Small intestine (tissue), 7 donors: ENCODE results near the gene BDH2. TPM values are rescaled to one million over a fixed set of nuclear protein-coding genes. Genes with fewer than 3 reads are reported as not detected.
A peak's percentile ranks its signal among the peaks of the same experiment; 100 is the strongest.

Experiments
- DNase-seq, 2 donors: peaks; one replicate each; pipeline versions ENCODE4 v3.0.0 to v3.0.0-alpha.2; 2013
- FAIRE-seq: peaks from 2 replicates; lab custom pipeline; 2012; peaks lifted over from hg19 to GRCh38; lab: Jason Lieb, UNC
- H3K27ac ChIP-seq, 3 donors: one replicate each; pipeline ENCODE4 v1.5.1; 2013; ENCODE audit warnings: low read length in 2 of 3, mild to moderate bottlenecking in 2 of 3, control low read depth in 1 of 3, inconsistent platforms in 1 of 3, low read depth in 1 of 3, moderate library complexity in 1 of 3
- H3K27me3 ChIP-seq, 3 donors: one replicate each; pipeline ENCODE4 v1.6.1; 2013; ENCODE audit warnings: low read length in 3 of 3, inconsistent platforms in 1 of 3; ENCODE audit not compliant: control insufficient read depth in 3 of 3, insufficient read depth in 3 of 3
- H3K36me3 ChIP-seq, 3 donors: one replicate each; pipeline ENCODE4 v1.6.1; 2013; ENCODE audit warnings: low read length in 3 of 3, inconsistent platforms in 1 of 3, low read depth in 1 of 3, mild to moderate bottlenecking in 1 of 3, moderate library complexity in 1 of 3; ENCODE audit not compliant: control insufficient read depth in 3 of 3, insufficient read depth in 2 of 3
- H3K4me1 ChIP-seq, 3 donors: one replicate each; pipeline ENCODE4 v1.6.1; 2013; ENCODE audit warnings: low read length in 2 of 3, inconsistent platforms in 1 of 3, low read depth in 1 of 3, mild to moderate bottlenecking in 1 of 3, moderate library complexity in 1 of 3; ENCODE audit not compliant: control insufficient read depth in 3 of 3, insufficient read depth in 2 of 3
- H3K4me3 ChIP-seq, 3 donors: one replicate each; pipeline ENCODE4 v1.5.1; 2013; ENCODE audit warnings: low read length in 3 of 3, control low read depth in 1 of 3, inconsistent platforms in 1 of 3, low read depth in 1 of 3, mild to moderate bottlenecking in 1 of 3, moderate library complexity in 1 of 3
- H3K9me3 ChIP-seq, 2 donors: one replicate each; pipeline ENCODE4 v1.6.1; 2013; ENCODE audit warnings: low read depth in 1 of 2, low read length in 1 of 2; ENCODE audit not compliant: control insufficient read depth in 2 of 2, insufficient read depth in 1 of 2
- WGBS, 3 donors: extraction: QIAGEN DNeasy Blood & Tissue Kit; methylation state at CpG; one replicate each; pipeline ENCODE4 v1.1.7; 2013; 5-methylcytosine and 5-hydroxymethylcytosine counted together
- polyA plus RNA-seq, 4 donors: library from polyadenylated mRNA; stranded (reverse) in 3 of 4; unstranded in 1 of 4; fragments of 200-250 nt in 3 of 4; fragments of 120-200 nt in 1 of 4; gene quantifications; one replicate each; pipeline versions ENCODE4 v1.2.1 to v1.2.3, GENCODE V29; 2013
- donor health status: healthy with polysubstance abuse.
- donor health status: control.
- donor health status: control.
- donor health status: Bipolar disorder and iron deficiency.
- donor health status: healthy.

BDH2 gene
- polyA plus RNA-seq, 4 donors: 73.3 to 317 (median 211) TPM

DNA sequence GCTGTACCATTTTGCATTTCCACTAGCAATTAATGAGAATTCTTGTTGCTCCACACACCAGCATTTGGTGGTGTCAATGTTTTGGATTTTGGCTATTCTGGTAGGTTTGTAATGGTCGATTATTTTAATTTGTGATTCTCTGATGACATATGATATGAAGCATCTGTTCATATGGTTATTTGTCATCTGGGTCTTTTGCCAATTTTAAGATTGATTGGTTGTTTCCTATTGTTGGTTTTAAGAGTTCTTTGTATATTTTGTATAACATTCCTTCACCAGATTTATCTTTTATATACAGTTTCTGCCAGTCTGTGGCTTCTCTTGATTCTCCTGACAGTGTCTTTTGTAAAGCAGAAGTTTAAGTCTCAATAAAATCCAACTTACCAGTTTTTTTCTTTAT, 18.5 kb upstream of the BDH2 start:
- no peak for FAIRE-seq
- WGBS, 3 donors: 68 to 89% (median 81%) methylated on average over 1 of the region's 1 CpG
- no peak for DNase-seq

DNA sequence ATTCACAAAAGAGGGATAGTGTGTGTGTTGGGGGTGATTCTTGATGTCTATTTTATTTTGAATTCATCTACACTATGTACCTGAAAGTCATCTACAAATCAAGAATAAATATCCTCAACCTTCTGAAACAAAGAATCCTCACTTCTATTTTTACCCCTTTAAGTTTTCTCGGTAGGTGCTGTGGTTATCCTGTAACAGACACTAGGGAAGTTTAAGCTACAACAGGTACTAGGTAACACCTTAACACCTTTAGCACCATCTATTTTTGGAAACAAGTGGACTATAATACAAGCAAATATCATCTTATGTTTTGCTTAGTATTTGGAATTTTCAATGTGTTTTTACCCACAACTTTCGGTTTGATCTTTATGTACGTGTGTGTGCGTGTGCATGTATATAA, 12.0 kb upstream of the BDH2 start:
- Histone ChIP-seq H3K4me1 (no peaks in the 10 kb centered on the region), H3K9me3 (no peaks in the 10 kb centered on the region), H3K36me3 (no peaks in the 10 kb centered on the region), H3K27ac (no peak overlapping the region), H3K27me3 (no peaks in the 10 kb centered on the region), H3K4me3 (no peak overlapping the region)
- WGBS, 3 donors: 76 to 96% (median 85%) methylated on average over 4 of the region's 4 CpGs
- FAIRE-seq (no peak), DNase-seq (no peak)

More for the DNA sequence above, 18.5 kb upstream of the BDH2 start:
- no peak overlapping the region for H3K4me3 ChIP-seq
- H3K27ac ChIP-seq: no peak overlapping the region
- H3K9me3 ChIP-seq: no peaks in the 10 kb centered on the region
- no peaks in the 10 kb centered on the region for H3K4me1 ChIP-seq
- H3K36me3 ChIP-seq: no peaks in the 10 kb centered on the region
- no peaks in the 10 kb centered on the region for H3K27me3 ChIP-seq

DNA sequence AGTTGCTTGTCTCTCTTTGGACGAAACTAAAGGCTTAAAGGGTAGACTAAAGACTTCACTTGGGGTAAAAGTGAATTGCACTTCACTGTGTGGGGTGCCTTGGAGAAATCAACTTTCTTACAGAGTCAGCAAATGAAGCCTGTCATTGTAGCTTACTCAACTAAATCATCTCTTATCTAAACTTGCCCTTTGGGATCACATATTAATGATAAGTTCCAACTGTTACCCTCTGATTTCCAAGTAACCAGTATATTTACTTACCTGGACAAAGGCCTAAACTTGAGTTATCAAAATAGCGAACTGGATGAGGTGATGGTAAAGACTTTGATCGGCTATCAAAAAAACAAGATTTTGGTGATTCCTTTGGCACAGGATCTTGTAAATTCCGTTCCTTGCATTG, 8.9 kb upstream of the BDH2 start:
- no peaks in the 10 kb centered on the region for H3K9me3 ChIP-seq
- no peaks in the 10 kb centered on the region for H3K4me1 ChIP-seq
- no peak overlapping the region for H3K27ac ChIP-seq
- H3K27me3 ChIP-seq: no peaks in the 10 kb centered on the region
- WGBS, 3 donors: 31 to 68% (median 50%) methylated on average over 4 of the region's 4 CpGs
- no peak overlapping the region for H3K4me3 ChIP-seq
- peaks cover 0 to 2% (median 0%) of the 10 kb centered on the region in 3 donors for H3K36me3 ChIP-seq
- DNase-seq (peak; percentile 31 to 63), FAIRE-seq (no peak)

DNA sequence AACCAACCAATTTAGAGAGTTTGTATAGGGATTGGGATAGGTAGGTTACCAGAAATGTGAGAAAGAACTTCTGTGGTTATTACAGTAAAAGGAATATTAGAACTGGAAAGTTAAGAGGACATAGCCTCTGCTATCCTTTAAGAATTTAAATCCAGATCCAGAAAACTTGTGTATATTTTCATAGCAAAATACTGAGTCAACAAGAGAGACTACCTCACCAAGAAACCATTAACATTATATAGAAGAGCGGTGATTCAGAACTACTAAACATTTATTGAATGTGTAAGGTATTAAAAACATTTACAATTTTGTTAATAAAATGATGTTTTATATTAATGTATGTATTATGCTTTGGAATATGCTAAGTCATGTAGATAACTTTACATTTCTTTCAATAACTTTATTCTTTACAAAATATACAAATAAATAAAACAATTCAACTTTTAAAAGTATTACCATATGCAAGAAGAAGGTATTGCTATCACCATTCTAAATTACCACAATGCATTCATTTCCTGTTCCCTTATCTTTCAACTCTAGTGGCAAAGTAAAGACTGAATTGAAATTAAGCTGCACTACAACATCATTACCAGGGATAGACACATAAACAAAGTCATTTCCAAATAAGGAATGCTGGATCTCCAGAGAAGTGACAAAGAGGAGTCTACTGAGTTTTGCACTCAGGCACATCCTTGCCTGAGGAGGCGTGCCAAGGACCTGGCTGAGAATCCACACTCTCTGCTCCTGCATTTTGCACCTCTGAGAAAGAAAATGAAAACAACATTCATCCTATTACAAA, 6.1 kb upstream of the BDH2 start:
- Histone ChIP-seq H3K27me3 (no peaks in the 10 kb centered on the region), H3K27ac (no peak overlapping the region), H3K4me1 (no peaks in the 10 kb centered on the region), H3K9me3 (no peaks in the 10 kb centered on the region), H3K4me3 (no peak overlapping the region), H3K36me3 (peaks cover 0 to 2% (median 0%) of the 10 kb centered on the region in 3 donors)
- DNase-seq (no peak), FAIRE-seq (peak; percentile 73)
- WGBS, 3 donors: 87 to 95% (median 94%) methylated on average over 2 of the region's 2 CpGs

DNA sequence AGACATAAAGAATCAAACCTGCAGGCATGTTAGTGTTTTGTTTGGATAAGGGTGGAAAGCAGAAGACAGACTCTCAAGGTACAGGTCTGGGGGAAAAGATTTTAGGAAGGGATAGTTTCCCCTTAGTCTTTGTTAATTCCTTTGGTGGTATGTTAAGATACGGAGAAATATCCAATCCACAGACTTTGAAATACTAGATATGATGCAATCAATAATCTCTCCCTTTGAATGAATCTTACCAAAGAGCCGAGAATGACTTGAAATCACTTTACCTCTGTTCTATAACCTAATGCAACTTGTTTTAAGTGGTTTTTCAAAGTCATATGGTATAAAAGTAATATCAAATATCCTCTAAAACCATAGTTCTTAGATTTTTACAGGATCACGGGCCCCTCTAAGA, 5.3 kb upstream of the BDH2 start:
- Histone ChIP-seq H3K4me1 (no peaks in the 10 kb centered on the region), H3K36me3 (peaks cover 0 to 2% (median 0%) of the 10 kb centered on the region in 3 donors), H3K27me3 (no peaks in the 10 kb centered on the region), H3K9me3 (no peaks in the 10 kb centered on the region), H3K4me3 (no peak overlapping the region), H3K27ac (no peak overlapping the region)
- no peak for DNase-seq
- 96 to 97% (median 96%) methylated on average over 3 of the region's 3 CpGs for WGBS, 3 donors
- no peak for FAIRE-seq

DNA sequence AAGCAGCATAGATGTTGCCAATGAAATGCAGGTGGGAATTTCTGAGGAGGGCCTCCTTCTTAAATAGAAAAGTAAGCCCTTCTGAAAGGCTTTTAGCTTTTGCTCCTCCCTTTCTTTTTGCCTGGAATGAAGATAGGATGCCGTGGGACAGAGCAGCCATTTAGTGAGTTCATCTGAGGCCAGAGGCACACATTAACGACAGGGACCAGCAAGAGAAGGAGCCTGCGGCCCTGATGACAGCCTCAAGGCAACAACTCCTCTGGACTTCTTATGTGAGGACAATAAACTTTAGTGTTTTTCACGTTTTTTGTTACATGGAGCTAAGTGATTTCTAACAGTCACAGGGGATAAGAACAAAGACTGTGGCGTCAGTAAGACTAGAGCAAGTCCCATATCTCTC, 1.1 kb upstream of the BDH2 start:
- Histone ChIP-seq H3K4me1 (peaks cover 6 to 26% (median 8%) of the 10 kb centered on the region in 3 donors), H3K27me3 (no peaks in the 10 kb centered on the region), H3K4me3 (no peak overlapping the region), H3K36me3 (no peaks in the 10 kb centered on the region), H3K9me3 (no peaks in the 10 kb centered on the region), H3K27ac (no peak overlapping the region)
- DNase-seq (no peak), FAIRE-seq (no peak)
- 67 to 68% (median 68%) methylated on average over 5 of the region's 5 CpGs for WGBS, 3 donors

DNA sequence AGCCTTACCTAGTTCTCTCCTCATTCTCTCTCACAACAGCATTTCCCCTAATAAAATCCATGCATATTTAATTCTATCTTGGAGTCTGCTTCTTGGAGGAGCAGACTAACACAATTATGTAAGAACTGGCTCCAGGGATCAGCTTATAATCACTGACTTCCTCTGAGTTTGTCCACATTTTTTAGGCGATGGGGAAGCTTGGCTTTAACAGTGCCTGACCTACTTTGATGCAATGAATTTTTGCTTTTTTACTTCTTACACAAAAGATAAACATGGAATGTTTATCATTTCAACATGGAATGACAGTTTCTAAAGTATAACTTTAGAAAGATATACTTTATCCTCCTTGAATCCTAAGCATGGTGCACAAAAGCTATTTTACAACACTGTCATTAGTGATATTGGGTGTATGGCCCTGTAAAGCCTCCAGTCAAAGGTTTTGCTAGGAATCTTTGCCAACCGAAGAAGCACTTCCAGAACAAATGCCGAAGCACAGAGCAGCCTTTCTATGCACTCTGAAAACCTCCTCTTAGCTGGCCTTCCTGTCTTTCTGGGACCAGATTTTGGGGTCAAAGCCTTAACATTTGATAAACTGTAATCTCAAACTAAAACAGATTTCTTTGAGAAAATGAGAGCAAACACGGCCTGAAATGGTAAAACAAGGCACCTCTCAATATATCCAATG, 736 bp downstream of the BDH2 start:
- no peaks in the 10 kb centered on the region for H3K9me3 ChIP-seq
- H3K27me3 ChIP-seq: no peaks in the 10 kb centered on the region
- peaks cover 6 to 26% (median 8%) of the 10 kb centered on the region in 3 donors for H3K4me1 ChIP-seq
- FAIRE-seq (no peak), DNase-seq (peak; percentile 19 to 33)
- no peaks in the 10 kb centered on the region for H3K36me3 ChIP-seq
- H3K4me3 ChIP-seq: peak overlapping the region in 2 of 3 donors; percentile 37 to 48
- H3K27ac ChIP-seq: peak overlapping the region; percentile 18 to 51 (median 38)
- WGBS, 3 donors: 2 to 16% (median 16%) methylated on average over 4 of the region's 4 CpGs

DNA sequence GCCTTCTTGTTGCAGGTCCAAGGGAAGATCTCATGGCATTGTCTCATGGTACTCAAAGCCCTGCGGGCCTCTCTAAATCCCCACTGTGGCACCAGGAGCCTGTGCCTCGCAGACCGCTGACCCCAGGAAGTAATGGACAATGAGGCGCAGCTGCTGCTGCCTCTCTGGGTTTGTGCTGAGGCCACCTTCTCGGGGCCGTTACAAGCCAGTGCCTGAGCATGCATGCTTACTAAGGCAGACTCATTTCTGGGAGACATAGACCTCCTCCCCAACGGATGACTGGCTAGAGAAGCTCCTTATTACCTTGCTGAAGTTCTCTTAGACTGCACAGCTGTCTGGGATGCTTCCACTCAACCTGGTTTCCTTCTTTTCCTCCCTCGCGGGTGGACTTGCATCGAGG, 1.3 kb downstream of the BDH2 start:
- DNase-seq: peak in 1 of 2 donors; percentile 7
- no peak for FAIRE-seq
- WGBS, 3 donors: 62 to 65% (median 64%) methylated on average over 10 of the region's 10 CpGs
- Histone ChIP-seq H3K4me3 (peak overlapping the region in 2 of 3 donors; percentile 37 to 48), H3K27ac (peak overlapping the region; percentile 0 to 51 (median 14)), H3K9me3 (no peaks in the 10 kb centered on the region), H3K4me1 (peaks cover 6 to 26% (median 8%) of the 10 kb centered on the region in 3 donors), H3K36me3 (no peaks in the 10 kb centered on the region), H3K27me3 (no peaks in the 10 kb centered on the region)
